HCT116 (cell line): Measurements from ENCODE around the gene S100A7A. TPM values are rescaled to one million over a fixed set of nuclear protein-coding genes. Genes with fewer than 3 reads are reported as not detected.

Experiments used
- ATAC-seq: fragments of 200-7000 bp; cut with Tn5 transposase; 2 replicates; pipeline ENCODE4 v1.9.1; 2020; ENCODE audit warnings: mild to moderate bottlenecking, moderate library complexity
- BruUV-seq: library from RNA; stranded (reverse); fragments of 400-500 nt; replicated peaks from 2 replicates; lab custom pipeline; 2021; lab: Mats Ljungman, UMichigan
- CTCF ChIA-PET: fragments of 300-600 bp; sonication (Branson Sonifier 250); formaldehyde crosslinking; loops from one replicate; lab custom pipeline; 2021; ENCODE audit warnings: antibody characterized with exemption; lab: Charles Lee
- POLR2A ChIA-PET: fragments of 300-600, 350-600 bp; sonication (Branson Sonifier 250); formaldehyde crosslinking; loops from one replicate; lab custom pipeline; 2021; ENCODE audit warnings: antibody characterized with exemption; lab: Charles Lee
- RAD21 ChIA-PET, 2 experiments: fragments of 300-600 bp; sonication (Branson Sonifier 250); formaldehyde crosslinking; loops; one replicate each; lab custom pipeline; 2023; ENCODE audit warnings: low total read pairs in 2 of 2; ENCODE audit not compliant: uncharacterized antibody in 2 of 2, unreplicated experiment in 2 of 2, low non-redundant PET in 1 of 2; lab: Charles Lee
- DNase-seq: peaks from one replicate; pipeline ENCODE4 v3.0.0-alpha.2; 2010; ENCODE audit warnings: low read depth, low spot score
- H2AFZ ChIP-seq: fragments of 200-600 bp; shearing (Covaris generic), sonication (generic); 2 replicates; pipeline ENCODE4 v1.6.1; 2017; ENCODE audit warnings: low read depth, mixed run types, mixed read lengths, antibody characterized with exemption, low read length; ENCODE audit not compliant: poor library complexity, severe bottlenecking
- H3K27ac ChIP-seq: 2 replicates; pipeline ENCODE4 v1.5.1; 2012; ENCODE audit warnings: low read depth, low read length
- H3K27me3 ChIP-seq: fragments of 200-600 bp; sonication (generic); 2 replicates; pipeline ENCODE4 v1.6.1; 2016; ENCODE audit warnings: mixed run types, low read length, mixed read lengths; ENCODE audit not compliant: insufficient read depth
- H3K36me3 ChIP-seq, 2 experiments: fragments of 200-500 bp in 1 of 2; fragments of 200-600 bp in 1 of 2; sonication (Bioruptor generic) in 1 of 2; sonication (generic) in 1 of 2; 2 replicates each; pipeline versions ENCODE4 v1.5.1 to v1.6.1; 2014 to 2016; ENCODE audit warnings: low read length in 2 of 2, inconsistent platforms in 1 of 2, mixed read lengths in 1 of 2, mixed run types in 1 of 2; ENCODE audit not compliant: insufficient read depth in 2 of 2, control insufficient read depth in 1 of 2
- H3K4me1 ChIP-seq, 2 experiments: fragments of 200-600 bp in 1 of 2; sonication (generic) in 1 of 2; 2 replicates each; pipeline versions ENCODE4 v1.5.1 to v1.6.1; 2012 to 2017; ENCODE audit warnings: low read length in 2 of 2, inconsistent platforms in 1 of 2, mild to moderate bottlenecking in 1 of 2, mixed read lengths in 1 of 2, mixed run types in 1 of 2, moderate library complexity in 1 of 2; ENCODE audit not compliant: insufficient read depth in 2 of 2, control insufficient read depth in 1 of 2
- H3K4me2 ChIP-seq: fragments of 200-600 bp; sonication (generic); 2 replicates; pipeline ENCODE4 v1.6.1; 2017; ENCODE audit warnings: mixed run types, low read length, mixed read lengths
- H3K4me3 ChIP-seq, 2 experiments: fragments of 200-600 bp in 1 of 2; sonication (generic) in 1 of 2; replicated peaks in 1 of 2; 2 replicates each; pipeline ENCODE4 v1.5.1; 2011 to 2016; ENCODE audit warnings: low read length in 2 of 2, control low read depth in 1 of 2, low read depth in 1 of 2, mild to moderate bottlenecking in 1 of 2, mixed read lengths in 1 of 2, mixed run types in 1 of 2
- H3K79me2 ChIP-seq: fragments of 200-600 bp; sonication (generic); 2 replicates; pipeline ENCODE4 v1.6.1; 2017; ENCODE audit warnings: mild to moderate bottlenecking, mixed run types, low read length, moderate library complexity, mixed read lengths; ENCODE audit not compliant: insufficient read depth
- H3K9ac ChIP-seq: fragments of 200-600 bp; sonication (generic); 2 replicates; pipeline ENCODE4 v1.6.1; 2016; ENCODE audit warnings: low read length, mixed read lengths
- H3K9me2 ChIP-seq: fragments of 200-600 bp; sonication (generic), shearing (Covaris generic); 2 replicates; pipeline ENCODE4 v1.6.1; 2017; ENCODE audit warnings: mixed run types, mild to moderate bottlenecking, moderate library complexity; ENCODE audit not compliant: insufficient read depth
- H3K9me3 ChIP-seq, 2 experiments: fragments of 200-500 bp in 1 of 2; fragments of 200-600 bp in 1 of 2; sonication (Bioruptor generic) in 1 of 2; sonication (generic) in 1 of 2; 2 replicates each; pipeline ENCODE4 v1.6.1; 2014 to 2017; ENCODE audit warnings: low read length in 2 of 2, mixed read lengths in 2 of 2, inconsistent platforms in 1 of 2, low read depth in 1 of 2, mild to moderate bottlenecking in 1 of 2, mixed run types in 1 of 2, moderate library complexity in 1 of 2; ENCODE audit not compliant: control insufficient read depth in 1 of 2, insufficient read depth in 1 of 2
- H4K20me1 ChIP-seq: fragments of 200-600 bp; sonication (generic), shearing (Covaris generic); 2 replicates; pipeline ENCODE4 v1.6.1; 2017; ENCODE audit warnings: mixed run types, mild to moderate bottlenecking, moderate library complexity; ENCODE audit not compliant: insufficient read depth
- ELF1 ChIP-seq: IDR thresholded peaks from 2 replicates; pipeline ENCODE4 v1.6.1; 2012; ENCODE audit warnings: low read depth, borderline replicate concordance
- EZH2phosphoT487 ChIP-seq: fragments of 200-600 bp; IDR thresholded peaks from 2 replicates; pipeline ENCODE4 v1.6.1; 2018; ENCODE audit warnings: antibody characterized with exemption, borderline replicate concordance
- SIN3A ChIP-seq: IDR thresholded peaks from 2 replicates; pipeline ENCODE4 v1.6.1; 2012; ENCODE audit warnings: low read depth
- YY1 ChIP-seq: IDR thresholded peaks from 2 replicates; pipeline ENCODE4 v1.6.1; 2011; ENCODE audit warnings: low read length, low read depth, moderate library complexity, mild to moderate bottlenecking; ENCODE audit not compliant: insufficient replicate concordance; ENCODE audit errors: extremely low read depth
- ZFX ChIP-seq: fragments of 450-650 bp; IDR thresholded peaks from 2 replicates; pipeline ENCODE4 v1.6.1; 2017
- intact Hi-C: fragments of 100-400 bp; cut with micrococcal nuclease; formaldehyde crosslinking; loops from 2 replicates; pipeline ENCODE4 v1.10.0; 2022
- total RNA-seq: library from RNA; stranded (reverse); gene quantifications from one replicate; pipeline ENCODE4 v1.2.1, GENCODE V29; 2021; ENCODE audit not compliant: unreplicated experiment
- TF ChIP-seq, protein P1 (sequence below): IDR thresholded peaks from 2 replicates; pipeline ENCODE4 v1.6.1; 2011; ENCODE audit warnings: mild to moderate bottlenecking, low read length, moderate library complexity; ENCODE audit not compliant: insufficient replicate concordance; ENCODE audit errors: extremely low read depth
- TF ChIP-seq, protein P2 (sequence below): IDR thresholded peaks from 2 replicates; pipeline ENCODE4 v1.6.1; 2012

S100A7A gene
- total RNA-seq, 1 experiment from 2014 or later, result not detected

DNA sequence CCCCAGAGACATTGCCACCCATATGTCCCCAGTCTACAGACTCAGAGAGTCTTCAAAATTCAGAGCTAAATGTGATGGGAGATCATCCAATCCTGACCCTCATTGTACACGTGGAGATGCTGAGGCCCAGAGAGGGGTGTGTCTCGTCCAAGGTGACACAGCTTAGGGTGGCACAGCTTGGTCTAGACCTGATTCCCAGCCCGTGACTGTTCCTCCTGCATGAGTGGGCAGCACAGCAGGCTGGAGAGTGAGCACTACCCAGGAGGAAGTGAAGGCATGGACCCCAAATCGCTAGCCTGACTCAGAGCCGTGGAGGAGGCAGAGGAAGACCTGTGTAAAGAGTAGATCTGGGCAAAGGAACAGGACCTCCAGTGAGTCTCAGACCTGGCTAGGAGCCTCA, 27.8 kb downstream of the S100A7A start:
- DNase-seq (no peak), ATAC-seq (no peak)
- H3K27me3 ChIP-seq, result peaks cover 76% of the 10 kb centered on the region
- BruUV-seq, result no TSS peak
- peaks cover 0 to 7% of the 10 kb centered on the region in 2 experiments; a peak in 1 of 4 replicates for H3K4me1 ChIP-seq
- H3K4me2 ChIP-seq, result no peak overlapping the region
- H3K9me2 ChIP-seq, result no peaks in the 10 kb centered on the region
- no peaks in the 10 kb centered on the region for H3K79me2 ChIP-seq
- RAD21 ChIA-PET, result no interaction called here
- no peak overlapping the region for H3K9ac ChIP-seq
- TF ChIP-seq, protein P1, sequence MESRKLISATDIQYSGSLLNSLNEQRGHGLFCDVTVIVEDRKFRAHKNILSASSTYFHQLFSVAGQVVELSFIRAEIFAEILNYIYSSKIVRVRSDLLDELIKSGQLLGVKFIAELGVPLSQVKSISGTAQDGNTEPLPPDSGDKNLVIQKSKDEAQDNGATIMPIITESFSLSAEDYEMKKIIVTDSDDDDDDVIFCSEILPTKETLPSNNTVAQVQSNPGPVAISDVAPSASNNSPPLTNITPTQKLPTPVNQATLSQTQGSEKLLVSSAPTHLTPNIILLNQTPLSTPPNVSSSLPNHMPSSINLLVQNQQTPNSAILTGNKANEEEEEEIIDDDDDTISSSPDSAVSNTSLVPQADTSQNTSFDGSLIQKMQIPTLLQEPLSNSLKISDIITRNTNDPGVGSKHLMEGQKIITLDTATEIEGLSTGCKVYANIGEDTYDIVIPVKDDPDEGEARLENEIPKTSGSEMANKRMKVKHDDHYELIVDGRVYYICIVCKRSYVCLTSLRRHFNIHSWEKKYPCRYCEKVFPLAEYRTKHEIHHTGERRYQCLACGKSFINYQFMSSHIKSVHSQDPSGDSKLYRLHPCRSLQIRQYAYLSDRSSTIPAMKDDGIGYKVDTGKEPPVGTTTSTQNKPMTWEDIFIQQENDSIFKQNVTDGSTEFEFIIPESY, result no peak
- TF ChIP-seq SIN3A, result no peak
- TF ChIP-seq, protein P2, sequence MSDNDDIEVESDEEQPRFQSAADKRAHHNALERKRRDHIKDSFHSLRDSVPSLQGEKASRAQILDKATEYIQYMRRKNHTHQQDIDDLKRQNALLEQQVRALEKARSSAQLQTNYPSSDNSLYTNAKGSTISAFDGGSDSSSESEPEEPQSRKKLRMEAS, result no peak
- TF ChIP-seq ZFX, result no peak
- no peak for TF ChIP-seq EZH2phosphoT487
- no peak for TF ChIP-seq YY1
- no peak for TF ChIP-seq ELF1
- H4K20me1 ChIP-seq, result no peaks in the 10 kb centered on the region
- H3K9me3 ChIP-seq, result no peaks in the 10 kb centered on the region
- no peak overlapping the region for H3K27ac ChIP-seq
- intact Hi-C loops, result no loop called here
- POLR2A ChIA-PET, result no interaction called here
- CTCF ChIA-PET, result no interaction called here
- H2AFZ ChIP-seq, result no peak overlapping the region
- H3K36me3 ChIP-seq, result no peaks in the 10 kb centered on the region
- H3K4me3 ChIP-seq, result no peak overlapping the region
